Measurements from ENCODE around the gene CPT1B. TPM values are rescaled to one million over a fixed set of nuclear protein-coding genes. Genes with fewer than 3 reads are reported as not detected.

The CPT1B gene
- total RNA-seq, 1 donor from 2014 or later: 118 TPM

DNA sequence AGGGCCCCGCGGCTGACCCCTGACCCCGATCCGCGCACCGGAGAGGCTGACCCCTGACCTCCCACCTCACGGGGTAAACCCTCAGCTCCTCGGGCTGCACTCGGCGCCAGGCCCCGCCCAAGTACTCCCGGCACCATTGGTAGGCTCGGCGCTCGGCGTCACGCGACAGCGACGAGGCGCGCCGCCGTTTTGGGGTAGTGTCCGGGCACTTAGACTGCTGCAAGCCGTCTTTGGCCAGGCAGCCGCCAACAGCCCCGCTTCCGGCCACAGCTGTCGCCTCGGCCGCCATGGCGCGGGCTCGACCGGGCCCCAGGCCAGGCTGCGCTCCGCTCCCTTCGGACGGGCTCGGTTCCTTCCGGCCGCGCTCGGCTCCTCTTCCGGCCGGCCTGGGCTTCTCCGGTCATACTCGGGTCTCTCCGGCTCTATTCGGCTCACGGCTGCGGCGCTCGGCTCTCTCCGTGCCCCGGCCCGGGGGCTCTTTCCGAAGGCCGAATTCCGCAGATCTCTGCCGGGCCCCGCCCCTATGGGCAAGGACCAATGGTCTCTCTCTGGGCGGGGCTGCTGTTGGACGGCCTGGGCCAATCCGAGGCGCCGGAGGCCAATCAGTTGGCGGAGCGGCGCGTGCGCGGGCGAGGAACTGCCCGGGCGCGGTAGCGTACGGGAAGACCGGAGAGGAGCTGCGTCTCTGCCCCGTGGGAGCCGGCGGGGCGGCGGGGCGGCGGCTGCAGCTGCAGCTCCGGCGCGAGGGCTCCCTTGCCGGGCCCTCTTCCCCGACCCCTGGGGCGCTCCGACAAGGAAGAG is 4.5 kb upstream of the CPT1B start, which contains the start of gene CHKB:
CHKB (minus strand) TSS at position 357 of the 801 bp plus-strand sequence; CDS start at position 289, 68 bp downstream.
- H3K27ac Mint-ChIP-seq (ENCODE audit: unreplicated experiment): peak within 1 kb of the TSS; percentile 87
- TF ChIP-seq, protein P1, sequence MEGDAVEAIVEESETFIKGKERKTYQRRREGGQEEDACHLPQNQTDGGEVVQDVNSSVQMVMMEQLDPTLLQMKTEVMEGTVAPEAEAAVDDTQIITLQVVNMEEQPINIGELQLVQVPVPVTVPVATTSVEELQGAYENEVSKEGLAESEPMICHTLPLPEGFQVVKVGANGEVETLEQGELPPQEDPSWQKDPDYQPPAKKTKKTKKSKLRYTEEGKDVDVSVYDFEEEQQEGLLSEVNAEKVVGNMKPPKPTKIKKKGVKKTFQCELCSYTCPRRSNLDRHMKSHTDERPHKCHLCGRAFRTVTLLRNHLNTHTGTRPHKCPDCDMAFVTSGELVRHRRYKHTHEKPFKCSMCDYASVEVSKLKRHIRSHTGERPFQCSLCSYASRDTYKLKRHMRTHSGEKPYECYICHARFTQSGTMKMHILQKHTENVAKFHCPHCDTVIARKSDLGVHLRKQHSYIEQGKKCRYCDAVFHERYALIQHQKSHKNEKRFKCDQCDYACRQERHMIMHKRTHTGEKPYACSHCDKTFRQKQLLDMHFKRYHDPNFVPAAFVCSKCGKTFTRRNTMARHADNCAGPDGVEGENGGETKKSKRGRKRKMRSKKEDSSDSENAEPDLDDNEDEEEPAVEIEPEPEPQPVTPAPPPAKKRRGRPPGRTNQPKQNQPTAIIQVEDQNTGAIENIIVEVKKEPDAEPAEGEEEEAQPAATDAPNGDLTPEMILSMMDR (IDR thresholded peaks at IDR 0.05; ENCODE audit: partially characterized antibody, unreplicated experiment): no peak
- peaks cover 17% of the 10 kb centered on the region for H3K4me1 Mint-ChIP-seq (ENCODE audit: low read depth, unreplicated experiment)
- DNase-seq: peak; percentile 99
- H3K36me3 Mint-ChIP-seq (ENCODE audit: unreplicated experiment): no peaks in the 10 kb centered on the region
- peak within 1 kb of the TSS; percentile 98 for H3K4me3 Mint-ChIP-seq (ENCODE audit: unreplicated experiment)
- H3K27me3 Mint-ChIP-seq (ENCODE audit: unreplicated experiment): peaks cover 12% of the 10 kb centered on the region
- peaks cover 10% of the 10 kb centered on the region for H3K9me3 Mint-ChIP-seq (ENCODE audit: unreplicated experiment)

DNA sequence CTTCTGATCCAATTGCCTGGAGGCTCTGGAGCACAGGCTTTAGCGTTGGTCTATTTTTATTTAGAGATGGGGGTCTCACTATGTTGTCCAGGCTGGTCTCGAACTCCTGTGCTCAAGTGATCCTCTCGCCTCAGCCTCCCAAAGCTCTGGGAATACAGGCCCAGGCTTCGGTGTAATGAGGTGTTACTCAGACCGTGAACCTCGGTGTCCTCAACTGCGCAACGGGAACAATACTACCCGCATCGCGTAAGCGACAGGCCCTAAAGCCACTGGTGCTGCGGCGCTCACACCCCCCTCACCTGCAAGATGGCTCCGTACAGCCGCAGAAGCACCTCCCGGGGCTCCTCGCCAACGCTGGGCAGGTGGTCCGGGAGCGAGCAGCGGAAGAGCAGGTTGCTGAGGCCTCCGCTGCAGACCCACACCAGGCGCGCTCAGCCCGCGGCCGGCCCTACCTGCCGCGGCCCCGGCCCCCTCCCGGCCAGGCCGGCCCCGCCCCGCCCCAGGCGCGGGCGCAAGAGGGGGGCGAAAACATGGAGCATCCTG is 3.8 kb upstream of the CPT1B start:
- H3K4me3 Mint-ChIP-seq (ENCODE audit: unreplicated experiment): peak overlapping the region; percentile 87
- DNase-seq: no peak
- H3K9me3 Mint-ChIP-seq (ENCODE audit: unreplicated experiment): peaks cover 10% of the 10 kb centered on the region
- peaks cover 17% of the 10 kb centered on the region for H3K4me1 Mint-ChIP-seq (ENCODE audit: low read depth, unreplicated experiment)
- H3K27me3 Mint-ChIP-seq (ENCODE audit: unreplicated experiment): peaks cover 8% of the 10 kb centered on the region
- TF ChIP-seq, protein P1 (IDR thresholded peaks at IDR 0.05; ENCODE audit: partially characterized antibody, unreplicated experiment): no peak
- no peaks in the 10 kb centered on the region for H3K36me3 Mint-ChIP-seq (ENCODE audit: unreplicated experiment)
- peak overlapping the region; percentile 87 for H3K27ac Mint-ChIP-seq (ENCODE audit: unreplicated experiment)

DNA sequence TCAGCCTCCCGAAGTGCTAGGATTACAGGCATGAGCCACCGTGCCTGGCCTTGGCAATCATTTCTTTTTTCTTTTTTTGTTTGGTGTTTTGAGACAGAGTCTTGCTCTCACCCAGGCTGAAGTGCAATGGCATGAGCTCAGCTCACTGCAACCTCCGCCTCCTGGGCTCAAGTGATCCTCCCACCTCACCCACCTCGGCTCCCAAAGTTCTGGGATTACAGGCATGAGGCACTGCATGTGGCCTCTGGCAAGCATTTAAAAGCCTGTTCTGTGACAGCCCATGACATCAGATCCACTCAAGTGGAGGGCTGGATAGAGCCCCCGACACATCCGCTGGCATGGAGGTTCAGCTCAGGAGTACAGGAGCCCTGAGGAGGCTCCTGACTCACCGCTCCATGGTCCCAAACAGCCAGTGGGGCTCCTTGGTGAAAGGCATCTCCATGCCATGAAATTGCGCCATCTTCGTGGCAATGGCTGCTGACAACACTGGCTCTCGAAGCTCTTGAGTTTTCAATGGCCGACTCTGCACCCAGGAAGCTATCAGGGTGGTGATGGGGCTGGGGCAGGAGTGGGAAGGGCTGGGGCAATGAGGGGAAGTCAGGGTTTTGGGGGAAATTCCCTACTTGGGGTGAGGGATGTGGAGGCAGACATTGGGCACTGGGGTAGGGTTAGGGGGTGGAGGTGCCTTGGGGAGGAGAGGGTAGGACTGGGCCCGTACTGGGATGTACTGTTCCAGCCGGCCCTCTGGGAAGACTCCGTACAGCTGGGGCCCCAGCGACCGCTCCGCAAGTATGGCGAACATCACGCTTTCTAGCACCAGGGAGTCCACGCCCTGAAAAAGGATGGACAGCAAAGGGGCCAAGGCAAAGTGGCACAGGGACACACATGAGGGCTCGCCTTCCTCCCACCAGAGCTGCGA is 3.1 kb upstream of the CPT1B start:
- TF ChIP-seq, protein P1 (IDR thresholded peaks at IDR 0.05; ENCODE audit: partially characterized antibody, unreplicated experiment): no peak
- H3K27me3 Mint-ChIP-seq (ENCODE audit: unreplicated experiment): peaks cover 7% of the 10 kb centered on the region
- peak overlapping the region; percentile 87 for H3K27ac Mint-ChIP-seq (ENCODE audit: unreplicated experiment)
- H3K4me3 Mint-ChIP-seq (ENCODE audit: unreplicated experiment): peak overlapping the region; percentile 87
- peaks cover 17% of the 10 kb centered on the region for H3K4me1 Mint-ChIP-seq (ENCODE audit: low read depth, unreplicated experiment)
- H3K36me3 Mint-ChIP-seq (ENCODE audit: unreplicated experiment): no peaks in the 10 kb centered on the region
- no peak for DNase-seq
- peaks cover 11% of the 10 kb centered on the region for H3K9me3 Mint-ChIP-seq (ENCODE audit: unreplicated experiment)

DNA sequence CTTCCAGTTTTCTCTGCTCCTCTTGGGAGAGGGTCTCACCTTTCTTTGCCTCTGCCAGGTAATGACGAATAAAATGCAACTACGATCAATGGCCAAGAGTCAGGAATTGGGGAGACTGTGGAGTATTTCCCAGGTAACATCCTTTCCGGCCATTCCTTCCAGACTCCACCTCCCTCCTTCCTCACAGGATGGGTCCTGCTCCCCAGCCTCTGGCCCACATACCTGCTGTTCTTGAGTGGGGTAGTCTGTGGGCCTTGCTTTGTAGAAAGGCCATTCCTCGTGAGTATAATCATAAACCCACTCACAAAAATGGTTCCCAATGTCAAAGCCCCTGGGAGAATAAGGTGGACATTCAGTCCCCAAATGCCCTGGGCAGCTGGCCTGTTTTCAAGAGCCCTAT is 1.5 kb upstream of the CPT1B start:
- peaks cover 17% of the 10 kb centered on the region for H3K4me1 Mint-ChIP-seq (ENCODE audit: low read depth, unreplicated experiment)
- H3K27me3 Mint-ChIP-seq (ENCODE audit: unreplicated experiment): peaks cover 7% of the 10 kb centered on the region
- H3K36me3 Mint-ChIP-seq (ENCODE audit: unreplicated experiment): no peaks in the 10 kb centered on the region
- peaks cover 16% of the 10 kb centered on the region for H3K9me3 Mint-ChIP-seq (ENCODE audit: unreplicated experiment)
- no peak for DNase-seq
- H3K27ac Mint-ChIP-seq (ENCODE audit: unreplicated experiment): no peak overlapping the region
- TF ChIP-seq, protein P1 (IDR thresholded peaks at IDR 0.05; ENCODE audit: partially characterized antibody, unreplicated experiment): no peak
- H3K4me3 Mint-ChIP-seq (ENCODE audit: unreplicated experiment): no peak overlapping the region

Data from glutamatergic neuron (in vitro differentiated cells).